NCI-H128 (cell line): ENCODE measurements around the gene TTC32.
"Not testable (repeated sequence)": the region's sequence is repeated elsewhere in the genome, so short reads cannot be mapped to it uniquely, and the experiment has no call there.

Experiments
- DNase-seq: peaks from one replicate; lab custom pipeline; 2025; ENCODE audit not compliant: unreplicated experiment; lab: John Stamatoyannopoulos, UW

Gene TTC32

DNA sequence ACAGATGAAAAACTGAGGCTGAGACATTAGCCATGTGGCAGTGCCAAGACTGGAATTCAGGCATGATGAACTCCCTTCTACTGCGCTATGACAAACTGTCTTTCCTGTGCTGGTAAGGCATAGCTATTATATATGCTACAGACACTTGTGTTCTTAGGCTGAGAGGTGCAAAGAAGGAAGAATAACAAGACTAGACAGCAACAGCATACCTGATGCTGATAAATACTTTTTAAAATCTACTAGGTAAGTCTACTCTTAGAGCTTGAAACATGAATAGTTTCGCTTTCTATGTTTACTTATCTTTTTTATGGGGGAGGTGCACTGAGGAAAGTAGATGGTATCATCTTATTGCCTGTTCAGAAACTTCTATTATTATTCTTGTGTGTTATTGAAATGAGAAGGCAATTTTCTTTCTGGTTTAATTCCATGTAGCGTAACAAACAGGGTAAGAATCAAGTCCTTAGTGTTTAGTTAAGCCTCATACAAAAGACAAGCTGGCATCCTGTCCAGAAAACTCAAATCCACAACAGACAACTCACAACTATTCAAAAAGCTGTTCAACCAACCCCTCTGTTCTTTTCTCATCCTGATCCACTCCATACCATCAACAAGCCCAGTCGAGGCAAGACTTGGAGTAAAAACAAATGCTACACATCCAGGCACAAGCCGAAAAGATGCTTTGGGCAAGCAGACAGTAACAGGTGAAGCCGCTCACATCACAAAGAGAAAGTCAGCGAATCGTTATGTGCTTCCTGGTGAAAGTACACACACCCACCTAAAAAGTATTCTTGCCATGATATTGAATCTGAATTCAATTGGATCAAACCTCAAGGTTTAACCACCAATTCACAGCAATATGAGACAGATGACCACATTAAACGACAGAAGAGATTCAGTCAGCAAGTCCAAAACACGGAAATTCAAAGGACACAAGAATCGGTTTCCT, 1.5 kb downstream of the TTC32 start:
- no peak for DNase-seq

DNA sequence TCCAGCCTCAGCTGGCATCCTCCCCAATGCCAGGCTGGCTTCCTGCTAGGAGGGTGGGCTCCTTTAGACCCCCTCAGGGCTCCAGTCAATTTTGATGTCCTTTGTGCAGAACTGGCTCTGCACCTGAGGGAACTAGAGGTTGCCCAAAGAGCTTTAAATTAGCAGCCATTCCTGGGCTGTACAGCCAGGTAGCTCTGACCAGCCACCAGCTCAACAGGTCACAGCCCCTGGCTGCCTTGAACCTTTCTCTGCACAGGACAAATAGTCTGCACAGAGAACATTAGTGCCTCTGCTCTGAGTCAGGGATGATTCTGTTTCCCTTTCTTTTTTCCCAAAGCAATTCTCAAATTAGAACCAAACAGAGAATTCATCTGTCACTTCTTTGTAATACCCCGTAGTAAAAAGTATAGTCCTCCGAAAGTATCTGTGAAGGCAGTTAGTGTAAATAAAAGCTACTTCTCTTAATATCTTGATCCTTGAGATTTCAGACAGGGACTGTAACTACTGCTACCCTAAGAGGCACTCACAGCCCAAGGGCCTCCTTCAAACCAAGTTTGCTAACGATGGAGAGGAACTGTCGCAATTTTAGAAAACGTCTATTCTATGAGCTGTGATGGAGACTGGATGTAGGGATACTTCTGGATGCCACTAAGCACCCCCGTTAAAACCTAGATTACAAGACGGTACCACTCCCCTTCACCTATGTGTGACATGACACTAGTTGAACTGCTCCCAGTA, 3.0 kb downstream of the TTC32 start:
- no peak for DNase-seq

- DNase-seq: no peak
Measured at GRCh38 chr2:19897623-19898245, 4.0 kb downstream of the TTC32 start.

- DNase-seq: no peak
Measured at GRCh38 chr2:19895535-19895934, 6.2 kb downstream of the TTC32 start.

DNA sequence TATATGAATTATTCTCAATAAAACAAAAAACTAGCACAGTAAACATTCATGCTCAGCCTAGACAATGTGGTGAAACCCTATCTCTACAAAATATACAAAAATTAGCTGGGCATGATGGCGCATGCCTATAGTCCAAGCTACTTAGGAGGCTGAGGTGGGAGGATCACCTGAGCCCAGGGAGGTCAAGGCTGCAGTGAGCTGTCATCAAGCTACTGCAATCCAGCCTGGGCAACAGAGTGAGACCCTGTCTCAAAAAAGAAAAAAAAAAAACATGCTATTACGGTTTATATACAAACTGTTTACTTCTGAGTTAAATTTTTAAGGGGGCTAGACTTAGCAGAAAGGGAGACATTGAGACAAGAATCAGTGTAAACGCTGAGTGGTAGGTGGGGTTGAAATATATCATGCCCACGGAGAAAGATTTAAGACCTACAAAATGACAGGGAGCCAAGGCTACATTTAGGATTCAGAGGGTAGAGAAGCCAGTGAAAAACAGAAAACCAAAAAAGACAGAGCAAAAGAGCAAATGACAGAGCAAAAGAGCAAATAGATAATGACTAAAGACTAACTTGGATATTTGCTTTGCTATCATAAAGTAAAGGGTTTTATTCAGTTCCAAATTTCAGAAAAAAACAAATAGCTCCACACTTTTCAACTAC, 7.5 kb downstream of the TTC32 start:
- DNase-seq: no peak

- no peak for DNase-seq
Measured at GRCh38 chr2:19893520-19894133, 8.2 kb downstream of the TTC32 start.

GRCh38 chr2:19891971-19892370, 9.8 kb downstream of the TTC32 start:
- not testable (repeated sequence) for DNase-seq

- no peak for DNase-seq
Measured at GRCh38 chr2:19890104-19890503, 11.7 kb downstream of the TTC32 start.

DNA sequence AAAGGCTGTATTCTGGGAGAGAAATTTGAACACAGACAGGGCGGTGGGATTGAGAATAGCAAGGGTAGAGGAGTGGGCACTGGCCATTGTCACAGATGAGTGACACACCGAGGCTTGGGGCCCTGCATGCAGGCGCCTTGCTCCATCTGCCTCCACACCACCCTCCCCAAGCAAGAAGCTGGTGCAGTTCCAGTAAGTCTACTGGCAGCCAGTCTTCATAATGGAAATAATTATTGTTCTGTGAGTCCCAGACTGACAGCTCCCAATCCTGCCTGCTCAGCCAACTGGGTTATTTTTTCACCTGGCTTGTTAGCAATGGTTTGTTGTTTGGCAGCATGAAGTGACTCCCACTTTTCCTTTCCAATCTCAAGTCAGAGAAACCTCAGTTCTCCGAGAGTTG, 13.0 kb downstream of the TTC32 start:
- no peak for DNase-seq

- DNase-seq: no peak
Measured at GRCh38 chr2:19887510-19887909, 14.3 kb downstream of the TTC32 start.

DNA sequence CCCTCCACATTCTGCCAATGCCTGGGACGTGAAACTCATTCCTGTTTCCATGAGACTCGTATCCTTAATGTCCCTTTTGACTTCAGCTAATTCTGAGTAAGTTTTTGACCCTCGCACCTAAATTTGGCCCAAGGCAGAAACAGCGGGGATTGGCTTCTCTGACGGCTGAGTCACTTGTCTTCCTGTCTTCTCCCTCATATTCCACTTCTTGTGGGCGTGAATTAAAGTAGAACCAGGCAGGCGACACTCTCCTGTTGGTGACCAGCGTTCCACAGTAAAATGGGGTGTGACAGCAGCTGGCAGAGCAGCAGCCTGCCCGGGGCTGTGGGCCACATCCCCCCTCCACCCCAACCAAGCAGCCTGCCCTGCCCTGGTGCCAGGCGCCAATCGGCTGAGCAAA, 15.5 kb downstream of the TTC32 start:
- DNase-seq: no peak

DNA sequence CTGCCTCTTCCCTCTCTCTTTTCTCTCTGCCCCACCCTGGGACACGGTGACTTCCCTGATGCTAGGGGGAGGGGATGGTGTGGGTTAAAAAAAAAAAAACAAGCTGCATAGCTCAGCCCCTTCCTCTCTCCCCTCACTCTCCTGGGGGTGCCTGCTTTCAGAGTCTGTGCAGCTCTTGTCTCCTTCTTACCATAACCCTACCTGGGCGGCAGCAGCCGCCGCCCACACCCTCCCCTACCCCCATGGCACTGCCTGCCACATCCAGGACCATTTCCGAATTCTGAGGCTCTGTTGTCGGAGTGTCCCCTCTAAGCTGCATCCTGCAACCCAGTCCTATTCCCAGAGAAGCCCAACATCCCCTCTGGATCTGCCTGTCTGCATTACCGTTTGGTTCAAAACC, 16.0 kb downstream of the TTC32 start:
- no peak for DNase-seq

DNA sequence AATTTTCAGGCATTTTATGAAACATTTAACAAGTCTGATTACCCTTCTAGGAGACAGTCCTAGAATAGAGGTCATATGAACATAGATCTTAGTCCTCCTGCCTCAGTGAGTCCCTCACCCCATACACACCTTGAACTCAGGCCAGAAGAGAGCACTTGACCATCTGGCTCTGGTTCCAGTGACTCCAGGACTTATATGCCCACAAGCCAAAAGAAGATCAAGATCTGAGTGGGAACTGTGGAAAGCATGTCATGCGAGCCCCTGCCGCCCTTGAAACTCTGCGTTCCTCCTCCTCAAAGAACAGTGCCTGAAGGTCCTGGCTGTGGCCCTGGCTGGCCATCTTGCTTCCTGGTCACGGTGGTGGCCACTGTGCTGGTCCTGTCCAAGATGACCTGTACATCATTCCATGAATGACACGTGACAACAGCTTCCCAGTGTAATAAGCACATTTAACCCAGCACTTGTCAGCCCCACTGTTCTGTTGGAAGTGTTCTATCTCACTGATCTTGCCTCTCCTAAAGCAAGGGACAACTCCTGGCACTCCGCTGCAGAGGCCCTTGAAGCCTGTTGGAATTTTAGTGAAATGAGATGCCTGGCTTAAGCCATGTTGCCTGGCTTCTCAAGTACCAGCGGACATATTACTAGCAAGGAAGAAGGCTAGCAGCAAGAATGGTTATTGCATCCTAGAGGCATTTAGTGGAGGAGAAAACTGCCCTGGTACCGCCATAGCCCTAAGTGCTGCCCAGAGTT, 17.6 kb downstream of the TTC32 start:
- no peak for DNase-seq

DNA sequence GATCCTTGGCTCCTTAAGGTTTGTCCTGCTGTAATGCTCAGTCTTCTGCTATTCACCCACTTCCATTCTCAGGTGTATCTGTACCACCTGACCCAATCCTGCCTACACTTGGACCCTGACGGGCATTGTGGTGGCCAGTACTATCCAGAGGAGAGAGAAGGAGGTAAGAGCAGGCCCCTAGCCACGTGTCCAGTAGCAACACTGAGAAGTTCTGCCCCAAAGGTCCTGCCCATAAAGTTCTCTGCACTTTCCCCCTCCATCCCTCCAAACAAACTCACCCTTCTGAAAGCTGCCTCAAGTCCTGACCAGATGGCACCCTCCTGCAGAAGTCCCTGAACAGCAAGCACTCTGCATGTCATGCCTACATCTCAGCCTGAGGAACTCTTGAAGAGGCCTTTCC, 18.3 kb downstream of the TTC32 start:
- no peak for DNase-seq

GRCh38 chr2:19882286-19882685, 19.5 kb downstream of the TTC32 start:
- no peak for DNase-seq

GRCh38 chr2:19881908-19882265, 19.9 kb downstream of the TTC32 start:
- DNase-seq: no peak

DNA sequence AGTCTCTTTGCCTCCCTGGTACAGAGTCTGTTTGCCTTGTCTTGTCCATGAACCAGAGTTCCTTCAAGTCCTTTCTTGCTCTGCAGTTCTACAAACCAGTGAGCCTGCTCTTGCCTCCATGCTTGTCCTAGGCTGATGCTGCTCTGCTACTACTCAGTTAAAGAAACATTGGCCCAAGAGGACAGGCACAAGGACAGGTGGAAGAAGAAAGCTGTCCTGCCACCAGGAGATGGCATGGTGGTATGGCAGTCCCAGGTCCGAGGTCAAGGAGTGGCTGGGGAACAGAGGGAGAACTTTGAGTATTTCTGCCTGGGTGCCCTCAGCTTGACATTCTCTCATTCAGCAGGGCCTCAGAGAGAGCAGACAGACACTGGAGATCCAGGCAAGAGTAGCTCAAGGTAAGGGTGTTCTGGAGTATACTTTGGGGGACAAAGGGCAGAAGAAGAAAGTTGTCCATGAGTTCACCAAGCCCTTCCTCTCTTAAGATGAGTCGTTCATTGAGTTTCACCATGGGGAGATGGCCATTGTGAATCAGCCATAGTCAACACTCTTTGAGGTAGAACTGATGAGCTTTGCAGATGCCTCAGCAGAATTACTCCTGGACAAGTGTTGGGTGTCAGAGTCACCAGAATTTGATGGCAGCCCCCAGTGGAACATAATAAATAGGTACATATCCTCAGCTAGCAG, 20.4 kb downstream of the TTC32 start:
- DNase-seq: no peak

DNA sequence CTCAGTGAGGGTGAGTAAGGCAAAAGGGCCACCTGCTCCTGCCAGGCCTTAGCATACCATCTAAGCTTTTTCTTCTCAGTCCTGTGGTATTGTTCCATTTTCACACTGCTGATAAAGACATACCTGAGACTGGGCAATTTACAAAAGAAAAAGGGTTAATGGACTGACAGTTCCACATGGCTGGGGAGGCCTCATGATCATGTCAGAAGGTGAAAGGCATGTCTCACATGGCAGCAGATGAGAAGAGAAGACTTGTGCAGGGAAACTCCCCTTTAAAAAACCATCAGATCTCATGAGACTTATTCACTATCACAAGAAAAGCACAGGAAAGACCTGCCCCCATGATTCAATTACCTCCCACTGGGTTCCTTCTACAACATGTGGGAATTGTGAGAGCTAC, 21.6 kb downstream of the TTC32 start:
- DNase-seq: not testable (repeated sequence)

DNA sequence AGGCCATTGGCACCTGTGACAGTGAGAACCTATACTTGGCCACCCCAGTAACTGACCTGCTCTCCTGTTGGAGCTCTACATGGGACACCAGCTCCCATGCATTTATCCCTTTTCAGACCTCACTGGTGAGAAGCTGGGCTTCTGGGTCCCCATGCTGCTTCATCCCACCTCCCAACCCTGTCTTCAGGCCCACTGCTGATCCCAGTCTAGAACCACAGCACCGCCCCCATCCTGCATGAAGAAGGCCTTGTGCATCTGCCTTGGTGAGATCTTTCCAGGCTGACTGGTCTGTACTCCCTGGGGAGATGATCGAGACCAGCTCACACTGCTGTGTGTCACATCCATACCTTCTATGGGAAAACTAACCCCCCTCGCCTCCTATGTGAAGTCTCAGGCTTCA, 22.7 kb downstream of the TTC32 start:
- DNase-seq: no peak
